ENCODE measurements around the gene NTNG1. TPM values are rescaled to one million over a fixed set of nuclear protein-coding genes. Genes with fewer than 3 reads are reported as not detected.

NTNG1 gene
- total and polyA plus RNA-seq, 10 of the 15 experiments (the other 5 are each of a cell fraction or from before 2014, with no cell fraction given), result 0.18 to 2.3 (median 1.1) TPM; not detected in 1

DNA sequence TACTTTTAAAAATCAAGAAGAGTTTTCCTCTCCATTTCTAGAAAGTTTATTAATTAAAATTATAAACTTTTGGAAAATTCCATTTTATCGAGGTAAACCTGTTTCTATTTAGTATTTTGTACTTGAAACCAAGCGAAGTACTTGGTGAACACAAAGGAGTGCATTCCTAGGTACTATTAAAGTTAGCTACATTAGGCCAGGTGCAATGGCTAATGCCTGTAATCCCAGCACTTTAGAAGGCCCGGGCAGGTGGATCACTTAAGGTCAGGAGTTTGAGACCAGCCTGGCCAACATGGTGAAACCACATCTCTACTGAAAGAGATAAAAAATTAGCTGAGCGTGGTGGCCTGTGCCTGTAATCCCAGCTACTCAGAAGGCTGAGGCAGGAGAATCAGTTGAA is 292.2 kb downstream of the NTNG1 start (continued):
- no peak for TF ChIP-seq CBFB (IDR thresholded peaks at IDR 0.05; ENCODE audit: low read depth)

DNA sequence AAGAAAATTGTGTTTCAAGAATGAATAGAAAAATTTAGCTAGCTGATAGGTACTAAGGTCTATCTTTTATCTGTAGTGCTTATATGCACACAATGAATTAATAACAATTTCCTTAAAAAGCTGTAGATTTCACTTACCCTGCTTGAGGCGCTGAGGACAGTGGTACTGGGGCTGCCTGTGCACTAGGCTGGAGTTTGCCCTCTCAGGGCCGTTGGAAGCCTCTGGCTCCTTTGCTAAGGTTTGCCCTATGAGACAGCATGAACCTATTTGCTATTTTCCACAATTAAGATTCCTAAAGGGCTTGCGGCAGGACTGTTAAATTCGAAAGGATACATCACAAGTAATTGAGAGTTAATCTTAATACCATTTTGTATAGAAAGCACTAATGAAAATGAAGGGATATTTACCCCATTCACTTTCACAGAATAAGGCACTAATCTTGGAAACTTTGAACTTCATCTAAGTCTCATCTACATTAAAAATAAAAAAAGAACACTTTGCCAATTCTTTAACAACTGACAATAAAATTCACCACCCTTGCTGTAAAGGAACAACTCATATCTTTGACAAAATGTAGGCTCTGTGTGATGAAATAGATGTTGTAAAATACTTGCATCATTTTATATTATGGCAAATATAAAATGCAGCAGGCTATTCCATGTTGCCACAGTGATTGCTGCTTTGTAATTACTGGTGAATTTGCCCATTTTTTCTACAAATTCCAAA is 293.0 kb downstream of the NTNG1 start:
- Histone ChIP-seq H3K27me3 (replicated peaks in 1 of 2; ENCODE audit: control insufficient read depth in 2 of 2, insufficient read depth in 2 of 2, low read length in 1 of 2) (no peaks in the 10 kb centered on the region), H4K20me1 (ENCODE audit: control insufficient read depth, insufficient read depth) (no peaks in the 10 kb centered on the region), H3K9ac (ENCODE audit: control insufficient read depth, insufficient read depth, low read length) (no peak overlapping the region), H3K79me2 (ENCODE audit: control insufficient read depth, insufficient read depth, low read length) (no peaks in the 10 kb centered on the region), H3K27ac (ENCODE audit: control insufficient read depth, insufficient read depth) (no peak overlapping the region), H3K4me1 (ENCODE audit: control insufficient read depth, insufficient read depth, low read length) (peaks cover 6% of the 10 kb centered on the region; the same call in 1 of the 2 replicates), H2AFZ (ENCODE audit: control insufficient read depth, low read depth, low read length) (no peak overlapping the region), H3K4me2 (ENCODE audit: control insufficient read depth, insufficient read depth) (no peak overlapping the region), H3K9me3 (replicated peaks; ENCODE audit: control insufficient read depth, insufficient read depth, low read length) (no peaks in the 10 kb centered on the region), H3K36me3 (ENCODE audit: control insufficient read depth in 2 of 2, insufficient read depth in 2 of 2, low read length in 1 of 2) (no peaks in the 10 kb centered on the region), H3K4me3 (no peak overlapping the region)
- ChIA-PET RAD21 (ENCODE audit: unreplicated experiment) (interaction anchor here (0.9 to 11.4 kb wide), 6 partner anchors 17 to 157 kb away, joined by 3 to 178 read pairs (median 11); no protein-coding TSS in a partner anchor), CTCF (interaction anchor here (0.6 to 14.4 kb wide), 9 partner anchors 10 to 379 kb away, joined by 3 to 314 read pairs (median 53); no protein-coding TSS in a partner anchor), POLR2A (interaction anchor here (1.6 kb wide), 1 partner anchor 16 kb away, joined by 3 read pairs; no protein-coding TSS in a partner anchor), SMC1A (ENCODE audit: uncharacterized antibody, unreplicated experiment) (interaction anchor here (0.6 to 9.3 kb wide), 9 partner anchors 12 to 316 kb away, joined by 3 to 156 read pairs (median 37); no protein-coding TSS in a partner anchor)
- TF ChIP-seq CBX5 (IDR thresholded peaks at IDR 0.05; ENCODE audit: low read depth), result no peak
- TF ChIP-seq ETV6 (conservative IDR thresholded peaks at IDR 0.05 in 1 of 2, IDR thresholded peaks at IDR 0.05 in 1 of 2; ENCODE audit: borderline replicate concordance in 1 of 2, low read depth in 1 of 2), result no peak
- no peak for TF ChIP-seq IKZF1 (conservative IDR thresholded peaks at IDR 0.05)
- TF ChIP-seq FOXM1 (IDR thresholded peaks at IDR 0.05; ENCODE audit: low read depth, low read length), result no peak
- TF ChIP-seq ASH2L (IDR thresholded peaks at IDR 0.05; ENCODE audit: borderline replicate concordance, low read depth), result no peak
- no peak for TF ChIP-seq EGR1 (IDR thresholded peaks at IDR 0.05; ENCODE audit: borderline replicate concordance in 1 of 2, low read depth in 2 of 2, low read length in 2 of 2)
- no peak for TF ChIP-seq RUNX3 (IDR thresholded peaks at IDR 0.05; ENCODE audit: low read length)
- TF ChIP-seq SIX5 (IDR thresholded peaks at IDR 0.05; ENCODE audit: low read depth, low read length, severe bottlenecking), result no peak
- TF ChIP-seq, protein P1, sequence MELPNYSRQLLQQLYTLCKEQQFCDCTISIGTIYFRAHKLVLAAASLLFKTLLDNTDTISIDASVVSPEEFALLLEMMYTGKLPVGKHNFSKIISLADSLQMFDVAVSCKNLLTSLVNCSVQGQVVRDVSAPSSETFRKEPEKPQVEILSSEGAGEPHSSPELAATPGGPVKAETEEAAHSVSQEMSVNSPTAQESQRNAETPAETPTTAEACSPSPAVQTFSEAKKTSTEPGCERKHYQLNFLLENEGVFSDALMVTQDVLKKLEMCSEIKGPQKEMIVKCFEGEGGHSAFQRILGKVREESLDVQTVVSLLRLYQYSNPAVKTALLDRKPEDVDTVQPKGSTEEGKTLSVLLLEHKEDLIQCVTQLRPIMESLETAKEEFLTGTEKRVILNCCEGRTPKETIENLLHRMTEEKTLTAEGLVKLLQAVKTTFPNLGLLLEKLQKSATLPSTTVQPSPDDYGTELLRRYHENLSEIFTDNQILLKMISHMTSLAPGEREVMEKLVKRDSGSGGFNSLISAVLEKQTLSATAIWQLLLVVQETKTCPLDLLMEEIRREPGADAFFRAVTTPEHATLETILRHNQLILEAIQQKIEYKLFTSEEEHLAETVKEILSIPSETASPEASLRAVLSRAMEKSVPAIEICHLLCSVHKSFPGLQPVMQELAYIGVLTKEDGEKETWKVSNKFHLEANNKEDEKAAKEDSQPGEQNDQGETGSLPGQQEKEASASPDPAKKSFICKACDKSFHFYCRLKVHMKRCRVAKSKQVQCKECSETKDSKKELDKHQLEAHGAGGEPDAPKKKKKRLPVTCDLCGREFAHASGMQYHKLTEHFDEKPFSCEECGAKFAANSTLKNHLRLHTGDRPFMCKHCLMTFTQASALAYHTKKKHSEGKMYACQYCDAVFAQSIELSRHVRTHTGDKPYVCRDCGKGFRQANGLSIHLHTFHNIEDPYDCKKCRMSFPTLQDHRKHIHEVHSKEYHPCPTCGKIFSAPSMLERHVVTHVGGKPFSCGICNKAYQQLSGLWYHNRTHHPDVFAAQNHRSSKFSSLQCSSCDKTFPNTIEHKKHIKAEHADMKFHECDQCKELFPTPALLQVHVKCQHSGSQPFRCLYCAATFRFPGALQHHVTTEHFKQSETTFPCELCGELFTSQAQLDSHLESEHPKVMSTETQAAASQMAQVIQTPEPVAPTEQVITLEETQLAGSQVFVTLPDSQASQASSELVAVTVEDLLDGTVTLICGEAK (IDR thresholded peaks at IDR 0.05; ENCODE audit: borderline replicate concordance), result no peak
- no peak for TF ChIP-seq HDAC6 (IDR thresholded peaks at IDR 0.05; ENCODE audit: unreplicated experiment)
- TF ChIP-seq KDM1A (IDR thresholded peaks at IDR 0.05; ENCODE audit: borderline replicate concordance), result no peak
- BruUV-seq (replicated peaks), result no TSS peak
- no peak for ATAC-seq
- in situ Hi-C loops (cut with MboI) (loop anchor here (10.0 kb wide), 1 partner anchor 91 kb away; no protein-coding TSS in a partner anchor), intact Hi-C loops (cut with micrococcal nuclease; ENCODE audit: unreplicated experiment) (loop anchor here (2.0 kb wide), 1 partner anchor 17 kb away; no protein-coding TSS in a partner anchor)
- DNase-seq (ENCODE audit: low read depth, low spot score), result no peak
- 49% methylated on average over 4 of the region's 4 CpGs for WGBS (ENCODE audit: insufficient coverage, insufficient replicate concordance, low lambda C conversion rate, missing lambda C conversion rate)
- FAIRE-seq, result no peak
